MM.1S (cell line): Measurements from ENCODE around the gene LMF1.

ENCODE experiments used
- EZH2 ChIP-seq: fragments of 300-600 bp; sonication (generic); optimal IDR thresholded peaks from 2 replicates; pipeline ENCODE3; 2017; ENCODE audit warnings: low read depth, mild to moderate bottlenecking, antibody characterized with exemption, low read length, mixed read lengths
- EZH2phosphoT487 ChIP-seq: fragments of 300-600 bp; sonication (generic); IDR thresholded peaks from 2 replicates; pipeline ENCODE4 v1.6.1; 2018; ENCODE audit warnings: antibody characterized with exemption, low read length
- TF ChIP-seq, protein P1 (sequence below): fragments of 300-600 bp; sonication (generic); IDR thresholded peaks from 2 replicates; pipeline ENCODE4 v1.5.1; 2016; ENCODE audit warnings: antibody characterized with exemption, low read length, mixed read lengths

DNA sequence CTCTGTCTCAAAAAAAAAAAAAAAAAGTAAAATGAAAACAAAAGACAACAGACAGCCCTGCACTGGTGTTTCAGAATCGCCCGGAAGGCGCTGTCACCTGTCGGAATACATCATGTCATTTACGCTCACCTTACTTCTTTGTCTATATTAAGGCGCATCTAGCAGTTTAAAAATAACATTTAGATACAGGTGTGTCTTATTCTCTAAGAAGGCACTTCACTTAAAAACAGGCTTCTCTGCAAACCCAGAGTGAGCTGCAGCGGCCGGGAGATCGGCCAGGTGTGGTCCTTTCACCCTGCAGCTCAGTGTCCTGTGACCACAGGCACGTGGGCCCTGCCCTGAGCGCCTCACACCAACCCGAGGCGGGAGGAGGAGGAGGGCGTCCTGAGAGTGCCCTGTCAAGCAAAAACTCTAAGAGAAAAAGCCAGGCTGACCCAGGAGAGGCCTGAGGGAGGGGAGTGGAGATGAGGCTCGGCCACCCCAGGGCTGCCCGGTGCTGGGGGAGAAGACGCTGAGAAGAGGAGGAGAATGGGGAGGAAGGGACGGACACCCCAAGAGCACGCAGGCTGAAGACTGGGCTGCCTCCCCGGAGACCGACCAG, 3.3 kb upstream of the LMF1 start:
- TF ChIP-seq, protein P1, sequence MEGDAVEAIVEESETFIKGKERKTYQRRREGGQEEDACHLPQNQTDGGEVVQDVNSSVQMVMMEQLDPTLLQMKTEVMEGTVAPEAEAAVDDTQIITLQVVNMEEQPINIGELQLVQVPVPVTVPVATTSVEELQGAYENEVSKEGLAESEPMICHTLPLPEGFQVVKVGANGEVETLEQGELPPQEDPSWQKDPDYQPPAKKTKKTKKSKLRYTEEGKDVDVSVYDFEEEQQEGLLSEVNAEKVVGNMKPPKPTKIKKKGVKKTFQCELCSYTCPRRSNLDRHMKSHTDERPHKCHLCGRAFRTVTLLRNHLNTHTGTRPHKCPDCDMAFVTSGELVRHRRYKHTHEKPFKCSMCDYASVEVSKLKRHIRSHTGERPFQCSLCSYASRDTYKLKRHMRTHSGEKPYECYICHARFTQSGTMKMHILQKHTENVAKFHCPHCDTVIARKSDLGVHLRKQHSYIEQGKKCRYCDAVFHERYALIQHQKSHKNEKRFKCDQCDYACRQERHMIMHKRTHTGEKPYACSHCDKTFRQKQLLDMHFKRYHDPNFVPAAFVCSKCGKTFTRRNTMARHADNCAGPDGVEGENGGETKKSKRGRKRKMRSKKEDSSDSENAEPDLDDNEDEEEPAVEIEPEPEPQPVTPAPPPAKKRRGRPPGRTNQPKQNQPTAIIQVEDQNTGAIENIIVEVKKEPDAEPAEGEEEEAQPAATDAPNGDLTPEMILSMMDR, result no peak
- TF ChIP-seq EZH2phosphoT487 (no peak), EZH2 (no peak)
